Stimulated activated CD8-positive, alpha-beta memory T cell treated with anti-CD3 and anti-CD28 coated beads, Interleukin-15, amount 100 ng/mL, for 4 hours (primary cell): Measurements from ENCODE around the gene ARL6IP6.
A peak's percentile ranks its signal among the peaks of the same experiment; 100 is the strongest.

Experiments used
- DNase-seq, 2 donors: peaks; one replicate each; pipeline ENCODE4 v3.0.0-alpha.2; 2020; ENCODE audit warnings: low read depth in 2 of 2

ARL6IP6 gene

GRCh38 chr2:152718076-152718908 lies at the start of gene ARL6IP6:
Gene ARL6IP6 (plus strand): TSS chr2:152718620. CDS start chr2:152718625, 5 bp downstream.
- DNase-seq = peak; percentile 89 to 90

DNA sequence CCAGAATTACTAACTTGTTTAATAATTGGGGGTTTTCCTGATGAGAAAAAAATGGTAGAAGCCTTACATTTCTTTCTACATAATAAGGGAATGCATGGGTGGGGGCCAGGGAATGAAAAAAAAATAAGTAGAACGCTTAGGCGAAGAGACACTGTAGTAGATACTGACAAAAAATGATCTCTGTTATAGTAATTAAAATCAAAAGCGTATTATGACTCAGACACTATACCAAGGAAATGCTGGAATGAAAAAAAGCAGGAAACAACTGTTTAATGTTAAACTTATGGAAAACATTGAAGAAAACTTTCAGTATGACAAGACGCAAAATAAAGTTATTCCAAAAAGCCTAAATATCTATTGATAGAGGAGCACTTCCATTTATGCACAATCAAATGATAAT lies 44.1 kb upstream of the ARL6IP6 start:
- DNase-seq = no peak

GRCh38 chr2:152676461-152676860 lies 42.0 kb upstream of the ARL6IP6 start:
- DNase-seq = no peak

DNA sequence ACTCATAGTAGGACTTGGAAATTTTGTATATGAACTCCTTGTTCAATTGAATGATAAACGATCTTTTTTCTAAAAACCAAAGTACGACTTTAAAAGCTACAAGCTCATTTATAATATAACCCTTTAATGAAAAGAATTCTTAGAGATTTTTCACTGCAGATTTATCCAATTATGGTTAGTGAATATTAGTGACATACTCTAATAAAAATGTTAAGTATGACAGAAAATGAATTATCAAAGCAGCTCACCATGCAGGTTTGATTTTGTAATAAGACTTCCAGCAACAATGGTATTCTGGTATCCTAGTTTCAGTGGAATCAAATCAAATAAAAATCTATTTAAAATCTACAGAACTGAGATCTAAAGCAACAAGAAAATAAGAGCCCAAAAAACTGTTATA lies 39.6 kb upstream of the ARL6IP6 start:
- DNase-seq = no peak

DNA sequence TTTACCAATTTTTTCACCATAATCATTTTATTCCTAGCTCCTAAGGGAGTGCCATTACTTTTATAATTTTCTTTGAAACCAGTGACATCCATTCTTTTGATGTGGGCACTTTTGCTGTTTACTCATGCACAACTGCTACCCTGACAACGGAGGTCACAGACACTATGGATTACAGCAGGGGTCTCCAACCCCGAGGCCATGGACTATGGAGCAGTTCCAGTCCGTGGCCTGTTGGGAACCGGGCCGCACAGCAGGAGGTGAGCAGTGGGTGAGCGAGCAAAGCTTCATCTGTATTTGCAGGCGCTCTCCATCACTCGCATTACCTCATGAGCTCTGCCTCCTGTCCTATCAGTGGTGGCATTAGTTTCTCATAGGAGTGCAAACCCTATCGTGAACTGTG lies 35.8 kb upstream of the ARL6IP6 start:
- DNase-seq = no peak

GRCh38 chr2:152683400-152683799 lies 35.0 kb upstream of the ARL6IP6 start:
- no peak for DNase-seq

DNA sequence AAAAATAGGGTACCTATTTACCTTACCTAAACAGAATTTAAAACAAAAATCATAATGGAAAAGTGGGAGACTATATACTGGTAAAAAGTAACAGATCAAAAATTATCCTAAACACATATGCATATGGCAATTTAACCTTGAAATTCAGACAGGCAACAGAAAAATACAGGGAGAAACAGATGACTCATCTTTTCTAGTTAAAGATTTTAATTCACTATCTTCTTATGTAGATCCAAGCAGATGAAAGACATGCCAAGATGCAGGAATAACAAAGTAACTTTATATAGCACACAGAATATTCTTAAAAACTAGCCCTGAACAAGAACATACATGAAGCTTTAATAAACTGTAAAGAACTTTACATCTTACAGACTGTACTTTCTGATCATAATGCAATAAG lies 32.1 kb upstream of the ARL6IP6 start:
- DNase-seq = no peak

DNA sequence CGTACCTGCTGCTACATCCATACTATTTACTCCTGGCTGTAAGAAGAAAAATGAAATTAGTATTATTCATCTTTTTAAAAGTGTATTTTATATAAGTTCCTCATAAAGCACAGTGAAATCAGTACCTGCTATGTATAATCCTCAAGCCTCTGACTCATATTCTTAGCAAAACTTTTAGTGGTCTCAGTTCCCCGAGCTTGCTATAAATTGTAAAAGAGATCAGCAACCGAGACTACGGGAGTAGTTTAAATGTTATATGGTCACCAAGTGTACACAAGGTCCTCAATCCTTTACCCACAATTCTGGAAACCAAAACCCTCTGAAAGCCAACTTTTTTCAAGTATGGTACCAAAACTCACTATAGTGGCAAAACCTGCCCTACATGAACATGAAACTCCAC lies 25.4 kb upstream of the ARL6IP6 start:
- DNase-seq = no peak

- DNase-seq = peak in 1 of 2 donors; percentile 7
Observed at GRCh38 chr2:152694161-152694661, 24.2 kb upstream of the ARL6IP6 start.

GRCh38 chr2:152695763-152696162 lies 22.7 kb upstream of the ARL6IP6 start:
- DNase-seq = no peak

- no peak for DNase-seq
Observed at GRCh38 chr2:152696476-152696875, 21.9 kb upstream of the ARL6IP6 start.

DNA sequence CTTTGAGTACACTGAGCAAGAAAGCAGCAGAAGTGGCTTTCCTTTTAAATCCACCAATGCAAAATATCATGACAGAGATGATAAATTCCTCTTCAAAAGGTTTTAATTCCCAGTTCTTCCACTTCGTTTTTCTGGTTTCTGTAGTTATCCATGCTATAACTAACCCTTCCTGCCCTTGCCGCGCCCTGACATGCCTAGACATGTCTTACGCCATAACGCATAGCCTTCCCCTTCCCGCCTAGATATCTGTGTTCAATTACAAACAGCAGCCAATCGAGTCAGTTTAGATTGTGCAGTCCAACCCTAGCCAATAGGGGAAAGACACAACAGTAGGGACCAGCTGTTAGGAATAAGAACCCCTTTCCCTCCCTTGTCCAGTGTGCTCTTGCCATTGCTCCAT lies 17.2 kb upstream of the ARL6IP6 start:
- no peak for DNase-seq

DNA sequence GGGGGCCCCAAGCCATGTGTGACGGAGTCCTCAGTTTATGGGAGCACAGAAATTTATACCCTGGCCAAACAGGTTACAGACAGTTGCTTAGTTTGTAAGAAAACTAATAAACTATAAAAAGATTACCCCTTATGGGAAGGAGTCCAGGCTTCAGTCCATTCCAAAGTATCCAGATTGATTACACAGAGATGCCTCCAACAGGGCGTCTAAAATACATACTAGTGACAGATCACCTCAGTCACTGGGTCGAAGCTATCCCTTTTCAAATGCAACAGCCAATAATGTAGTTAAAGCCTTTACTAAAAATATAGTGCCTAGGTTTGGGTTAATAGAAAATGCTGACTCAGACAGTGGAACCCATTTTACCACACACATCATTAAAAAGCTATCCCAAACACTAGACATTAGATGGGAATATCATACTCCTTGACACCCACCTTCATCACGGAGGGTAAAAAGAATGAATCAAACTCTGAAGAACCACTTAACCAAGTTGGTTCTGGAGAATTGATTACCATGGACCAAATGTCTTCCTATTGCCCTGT lies 11.9 kb upstream of the ARL6IP6 start:
- DNase-seq = no peak

GRCh38 chr2:152708742-152709141 lies 9.7 kb upstream of the ARL6IP6 start:
- DNase-seq = no peak

GRCh38 chr2:152710713-152711112 lies 7.7 kb upstream of the ARL6IP6 start:
- no peak for DNase-seq

- DNase-seq = no peak
Observed at GRCh38 chr2:152715112-152715511, 3.3 kb upstream of the ARL6IP6 start.

- no peak for DNase-seq
Observed at GRCh38 chr2:152715854-152716428, 2.5 kb upstream of the ARL6IP6 start.

GRCh38 chr2:152716805-152717227 lies 1.6 kb upstream of the ARL6IP6 start:
- no peak for DNase-seq

DNA sequence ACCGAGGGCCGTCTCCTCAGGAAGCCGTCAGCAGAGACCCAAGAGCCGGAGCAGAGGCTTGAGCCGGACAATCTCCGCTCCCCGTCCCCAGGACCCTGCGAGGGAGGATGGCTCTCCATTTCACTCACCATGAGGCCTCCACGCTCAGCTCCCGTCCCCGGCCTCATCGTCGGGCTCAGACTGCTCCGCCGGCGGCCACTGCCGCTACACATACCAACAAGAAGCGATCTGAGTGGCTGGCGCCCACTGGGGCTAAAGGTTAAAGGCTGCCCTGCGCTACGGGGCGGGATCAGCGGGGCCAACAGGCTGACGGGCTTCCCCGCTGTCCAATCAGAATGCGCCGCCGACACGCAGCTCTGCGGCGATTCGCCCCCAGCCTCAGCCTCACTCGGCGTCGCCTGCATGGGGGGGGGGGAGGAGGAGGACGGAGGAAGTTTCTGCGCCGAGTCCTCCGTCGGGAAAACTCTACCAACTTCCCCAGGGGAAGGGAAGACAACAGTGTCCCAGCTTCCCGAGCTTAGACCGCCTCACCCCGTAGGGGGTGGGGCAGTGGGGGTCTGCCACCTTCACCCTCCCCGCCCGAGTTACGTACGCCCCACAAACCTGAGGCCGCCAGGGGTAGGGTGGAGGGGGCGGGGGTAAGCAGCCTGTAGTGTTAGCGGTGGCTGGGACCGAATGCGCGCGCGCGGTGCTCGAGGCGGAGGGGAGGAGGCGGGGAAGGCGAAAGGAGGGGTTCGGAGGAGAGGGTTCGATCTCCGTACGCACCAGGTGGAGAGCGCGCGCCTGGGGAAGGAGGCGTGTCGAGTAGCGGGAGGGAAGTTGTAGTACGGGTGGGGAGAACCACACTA lies 968 bp upstream of the ARL6IP6 start, which contains the start of gene PRPF40A:
PRPF40A (minus strand) TSS at position 234 of the 848 bp plus-strand sequence; CDS start at position 212, 22 bp downstream.
- peak; percentile 97 for DNase-seq

GRCh38 chr2:152718909-152719645 lies 657 bp downstream of the ARL6IP6 start:
- DNase-seq = no peak

- DNase-seq = no peak
Observed at GRCh38 chr2:152720794-152721193, 2.4 kb downstream of the ARL6IP6 start.
